ENCODE data around the gene TIGD2.
"Not testable (repeated sequence)": the region's sequence is repeated elsewhere in the genome, so short reads cannot be mapped to it uniquely, and the experiment has no call there.

TIGD2 gene

DNA sequence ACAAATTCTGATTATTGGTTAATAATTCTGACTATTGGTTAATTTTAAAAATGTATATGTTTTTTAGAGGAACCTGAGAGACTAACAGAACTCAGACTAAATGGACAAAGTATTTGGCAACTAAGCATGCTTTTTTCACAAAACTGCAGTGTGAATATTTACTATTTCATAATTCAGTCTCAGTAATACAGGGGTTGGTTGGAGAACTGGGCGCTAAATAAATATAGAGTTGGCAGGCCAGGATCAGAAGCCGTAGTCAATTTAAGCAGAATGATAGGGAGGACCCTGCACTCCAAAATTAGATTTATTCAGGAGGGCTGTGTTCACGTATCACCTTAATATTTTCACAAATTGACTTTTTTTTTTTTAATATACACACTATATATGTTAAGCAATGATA is 5.8 kb downstream of the TIGD2 start:
- DNase-seq: no peak

DNA sequence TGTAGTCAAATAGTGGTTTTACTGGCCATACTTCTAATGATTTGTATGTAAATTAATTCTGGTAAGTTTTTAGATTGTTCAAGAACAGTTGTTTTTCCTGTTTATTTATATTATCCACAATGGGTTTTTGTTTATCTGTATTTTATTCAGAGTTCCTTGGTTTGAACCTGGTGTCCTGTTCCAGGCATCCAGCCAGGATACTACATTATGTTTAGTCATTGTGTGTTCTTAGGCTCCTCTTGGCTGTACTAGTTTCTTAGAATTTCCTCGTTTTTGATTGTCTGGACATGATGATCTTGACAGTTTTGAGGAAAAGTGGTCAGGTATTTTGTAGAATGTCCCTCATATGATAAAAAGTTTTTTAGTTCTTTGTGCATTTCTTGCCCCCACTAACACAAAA is 7.8 kb downstream of the TIGD2 start:
- no peak for DNase-seq

DNA sequence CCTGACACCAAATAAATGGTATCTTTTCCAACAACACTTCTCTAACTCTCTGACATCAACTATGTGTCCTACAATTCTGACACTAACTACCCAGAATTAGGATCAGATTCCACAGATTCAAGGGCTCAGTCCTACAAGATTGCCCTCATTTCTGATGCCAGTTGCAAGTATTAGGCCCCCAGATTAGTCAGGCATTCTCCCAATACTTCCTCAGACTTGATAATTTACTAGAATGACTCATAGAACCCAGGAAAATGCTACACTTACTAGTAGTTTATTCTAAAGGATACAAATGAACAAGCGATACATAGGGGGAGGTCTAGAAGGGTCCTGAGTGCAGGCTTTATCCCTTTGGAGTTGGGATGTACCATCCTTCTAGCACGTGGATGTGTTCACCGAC is 8.5 kb downstream of the TIGD2 start:
- no peak for DNase-seq

DNA sequence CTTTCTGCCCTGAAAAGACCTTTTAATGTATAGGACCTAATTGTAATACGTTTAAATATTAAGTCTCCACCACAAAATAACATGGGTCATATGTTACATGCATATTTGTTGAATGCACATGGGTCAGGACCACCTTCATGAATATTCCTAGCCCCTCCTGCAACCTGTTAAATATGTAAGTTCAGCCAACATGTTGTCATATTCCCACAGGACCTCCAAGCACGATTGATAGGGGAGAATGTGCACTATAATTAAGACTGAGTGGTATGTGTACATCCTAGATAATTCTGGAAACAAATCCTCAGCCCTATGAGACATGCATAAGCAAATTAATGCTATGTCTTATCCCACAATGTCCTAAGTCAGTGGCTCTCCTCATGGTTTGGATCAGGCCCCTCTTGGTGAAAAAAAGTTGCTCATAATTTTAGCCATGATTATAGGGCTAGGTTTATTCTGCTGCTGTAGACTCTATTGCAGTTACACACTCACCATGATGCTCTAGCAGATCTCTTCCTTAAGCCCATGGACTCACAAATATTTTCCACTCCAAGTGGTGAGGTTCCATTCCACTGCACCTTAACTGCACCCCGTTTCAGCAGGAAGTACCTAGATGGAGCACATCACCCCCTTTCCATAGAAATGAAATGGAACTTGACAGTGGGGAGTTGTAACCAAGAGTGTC is 10.2 kb downstream of the TIGD2 start:
- no peak for DNase-seq

DNA sequence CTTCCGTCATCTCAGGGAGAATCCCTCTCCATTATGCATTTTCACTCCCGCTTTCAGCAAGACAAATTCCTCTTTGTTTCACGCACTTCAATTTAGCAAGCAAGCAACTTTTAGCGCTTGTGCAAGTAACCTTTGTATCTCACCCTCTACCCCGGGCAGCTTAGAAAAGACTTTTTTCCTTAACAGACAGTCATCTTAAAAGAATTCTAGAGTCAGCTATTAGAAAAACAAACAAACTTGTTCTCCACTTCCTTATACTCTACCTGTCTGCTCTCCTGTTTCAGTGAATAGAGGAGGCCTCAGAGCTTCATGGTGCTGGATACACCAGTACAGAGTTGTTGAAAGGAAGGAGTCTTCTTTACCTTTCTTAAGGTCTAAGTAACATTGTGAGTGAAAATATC is 12.1 kb downstream of the TIGD2 start:
- no peak for DNase-seq

DNA sequence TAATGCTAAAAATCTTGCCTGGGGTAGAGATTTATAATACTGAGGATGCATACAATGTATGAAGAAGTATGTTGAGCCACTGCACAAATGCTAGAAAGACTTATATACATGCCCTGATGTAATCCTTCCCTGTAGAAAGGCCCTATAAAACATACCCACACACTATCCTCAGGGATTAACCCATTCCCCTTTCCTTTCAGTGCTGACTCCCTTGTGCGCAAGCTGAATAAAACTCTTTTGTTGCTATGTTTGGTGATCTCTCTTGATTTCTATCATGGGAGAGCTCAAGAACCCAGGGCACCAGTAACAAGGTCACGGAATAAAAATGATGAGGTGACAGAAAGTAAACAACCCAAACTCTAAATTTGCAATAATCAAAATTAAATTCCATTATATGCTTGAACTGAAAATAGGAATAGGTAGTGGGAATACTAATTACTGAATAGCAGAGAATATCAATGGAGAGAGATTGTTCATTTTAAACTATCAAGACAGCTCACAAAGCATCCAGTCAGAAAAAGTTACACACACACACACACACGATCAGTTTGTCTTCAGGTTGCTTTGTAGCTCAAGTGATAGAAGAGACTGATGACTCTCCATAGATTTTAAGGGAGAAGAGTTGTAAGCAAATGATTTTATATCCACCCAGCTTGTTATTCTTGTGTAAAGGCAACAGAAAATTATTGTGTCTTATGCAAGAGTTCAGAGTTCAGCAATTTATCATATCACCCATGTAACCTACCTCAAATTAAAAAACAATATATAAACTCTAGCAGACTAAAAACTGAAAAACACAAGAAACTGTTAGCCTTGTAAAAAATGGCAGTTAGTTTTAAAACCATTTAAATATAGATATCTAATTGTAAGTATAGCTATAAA is 14.8 kb downstream of the TIGD2 start:
- DNase-seq: no peak

DNA sequence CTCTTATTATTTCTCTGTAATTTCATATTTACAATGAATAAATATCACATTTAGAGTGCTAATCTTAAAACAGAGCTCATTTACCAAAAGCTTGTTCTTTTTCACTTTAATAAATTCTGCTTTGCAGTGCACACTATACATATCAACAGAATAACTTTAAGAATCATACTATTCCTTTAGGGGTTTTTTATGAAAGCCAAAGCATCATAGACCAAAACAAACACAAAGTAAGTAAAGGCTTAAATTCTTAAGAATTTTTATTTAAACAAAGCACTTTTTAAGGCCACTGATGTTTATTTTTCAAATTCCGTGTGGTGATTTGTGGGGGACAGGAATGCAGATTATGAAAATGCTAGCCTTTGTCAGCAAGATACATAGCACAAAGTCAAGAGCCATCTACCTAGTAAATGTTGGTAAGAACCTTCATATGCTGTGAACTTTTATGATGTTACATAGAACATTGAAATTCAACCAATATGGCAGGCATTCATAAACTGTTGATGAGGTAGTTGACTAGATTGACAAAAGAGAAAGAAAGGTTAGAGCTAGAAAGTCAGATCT is 17.8 kb downstream of the TIGD2 start:
- no peak for DNase-seq

DNA sequence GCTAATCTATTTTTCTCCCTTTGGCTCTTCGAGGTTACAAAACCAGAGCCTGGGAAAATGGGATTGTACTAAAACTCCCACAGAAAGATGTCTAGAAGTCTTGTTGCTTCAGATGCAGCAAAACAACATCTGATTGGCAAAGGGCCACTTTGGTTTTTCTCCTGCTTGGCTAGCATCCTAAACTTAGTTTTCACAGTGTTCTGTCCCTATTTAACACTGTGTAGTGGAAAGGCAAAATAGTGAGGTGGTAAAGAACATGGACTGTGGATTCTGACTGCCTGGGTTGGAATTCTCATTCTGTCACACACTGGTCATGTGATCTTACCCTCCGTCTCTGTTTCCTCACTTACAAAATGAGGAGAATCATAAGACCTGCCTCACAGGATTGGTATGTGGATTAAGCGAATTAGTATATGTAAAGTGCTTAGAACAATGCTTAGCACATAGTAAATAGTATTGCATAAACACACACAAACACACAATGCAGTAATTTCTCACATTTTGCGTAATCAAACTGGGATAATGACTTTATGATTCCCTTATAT is 23.5 kb downstream of the TIGD2 start:
- no peak for DNase-seq

DNA sequence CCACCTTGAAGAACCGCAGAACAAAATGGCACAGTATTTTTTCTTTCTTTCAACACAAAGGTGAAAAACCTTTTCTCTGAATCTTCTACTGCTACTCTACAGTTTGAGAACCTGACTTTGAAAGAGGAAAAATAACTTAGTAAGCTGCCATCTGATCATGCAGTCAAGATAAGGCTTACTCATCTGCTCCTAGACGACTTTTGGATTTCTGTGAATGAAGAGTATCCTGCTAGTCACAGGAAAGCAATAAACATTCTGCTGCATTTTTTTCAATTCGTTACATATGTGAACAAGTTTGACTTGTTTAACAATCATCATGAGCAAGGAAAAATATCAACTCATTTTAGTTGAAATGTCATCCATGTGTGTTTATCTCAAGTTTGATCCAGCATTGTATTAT is 25.2 kb downstream of the TIGD2 start:
- DNase-seq: no peak

DNA sequence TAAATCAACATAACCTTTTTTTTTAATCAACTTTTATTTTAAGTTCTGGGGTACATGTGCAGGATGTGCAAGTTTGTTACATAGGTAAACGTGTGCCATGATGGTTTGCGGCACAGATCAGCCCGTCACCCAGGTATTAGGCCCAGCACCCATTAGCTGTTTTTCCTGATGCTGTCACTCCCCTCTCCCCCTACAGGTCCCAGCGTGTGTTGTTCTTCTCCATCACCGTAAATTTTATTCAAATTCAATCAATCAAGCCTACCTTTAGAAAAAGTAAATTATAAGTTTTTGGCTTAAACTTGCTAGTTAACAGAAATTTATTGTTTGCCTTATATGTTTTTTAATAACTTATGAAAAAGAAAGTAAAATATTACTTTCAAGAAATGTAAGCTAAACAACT is 25.9 kb downstream of the TIGD2 start:
- DNase-seq: no peak

DNA sequence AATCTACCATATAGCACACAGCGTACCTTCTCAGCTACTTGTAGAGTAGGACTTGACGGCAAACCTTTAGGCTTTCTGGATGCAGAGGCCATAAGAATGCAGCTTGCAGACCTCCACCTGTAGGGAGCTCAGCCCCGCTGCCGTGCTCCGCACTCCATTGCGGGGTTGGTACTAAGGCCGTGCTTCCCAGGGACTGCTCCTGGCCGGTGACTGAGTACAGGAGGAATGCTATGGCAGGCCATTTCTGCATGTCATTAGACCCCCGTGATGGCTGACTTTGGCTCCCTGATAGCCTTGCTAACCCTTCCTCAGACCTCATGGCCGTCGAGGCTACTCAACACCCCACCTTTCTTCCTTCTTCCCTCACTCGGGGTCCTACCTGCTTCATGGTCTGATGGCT is 26.4 kb downstream of the TIGD2 start:
- no peak for DNase-seq

DNA sequence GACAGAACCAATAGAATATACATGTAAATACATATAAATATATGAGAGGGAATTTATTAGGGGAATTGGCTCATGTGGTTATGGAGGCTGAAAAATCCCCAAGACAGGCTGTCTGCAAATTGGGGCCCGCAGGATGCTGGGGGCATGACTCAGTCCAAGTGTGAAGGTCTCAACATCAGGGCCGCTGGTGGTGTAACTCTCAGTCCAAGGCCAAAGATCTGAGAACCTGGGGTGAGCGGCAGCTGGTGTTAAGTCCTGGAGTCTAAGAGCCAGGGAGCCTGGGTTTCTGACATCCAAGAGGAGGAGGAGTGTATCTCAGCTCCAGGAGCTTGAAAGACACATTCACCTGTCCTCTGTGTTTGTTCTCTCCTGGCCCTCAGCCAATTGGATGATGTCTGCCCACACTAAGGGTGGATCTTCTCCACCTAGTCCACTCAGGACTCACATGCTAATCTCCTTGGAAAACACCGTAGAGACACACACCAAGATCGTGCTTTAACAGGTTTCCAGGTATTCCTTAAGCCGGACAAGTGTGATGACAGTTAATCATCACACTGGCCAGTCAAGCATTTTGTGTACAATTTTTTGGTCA is 28.9 kb downstream of the TIGD2 start:
- no peak for DNase-seq

DNA sequence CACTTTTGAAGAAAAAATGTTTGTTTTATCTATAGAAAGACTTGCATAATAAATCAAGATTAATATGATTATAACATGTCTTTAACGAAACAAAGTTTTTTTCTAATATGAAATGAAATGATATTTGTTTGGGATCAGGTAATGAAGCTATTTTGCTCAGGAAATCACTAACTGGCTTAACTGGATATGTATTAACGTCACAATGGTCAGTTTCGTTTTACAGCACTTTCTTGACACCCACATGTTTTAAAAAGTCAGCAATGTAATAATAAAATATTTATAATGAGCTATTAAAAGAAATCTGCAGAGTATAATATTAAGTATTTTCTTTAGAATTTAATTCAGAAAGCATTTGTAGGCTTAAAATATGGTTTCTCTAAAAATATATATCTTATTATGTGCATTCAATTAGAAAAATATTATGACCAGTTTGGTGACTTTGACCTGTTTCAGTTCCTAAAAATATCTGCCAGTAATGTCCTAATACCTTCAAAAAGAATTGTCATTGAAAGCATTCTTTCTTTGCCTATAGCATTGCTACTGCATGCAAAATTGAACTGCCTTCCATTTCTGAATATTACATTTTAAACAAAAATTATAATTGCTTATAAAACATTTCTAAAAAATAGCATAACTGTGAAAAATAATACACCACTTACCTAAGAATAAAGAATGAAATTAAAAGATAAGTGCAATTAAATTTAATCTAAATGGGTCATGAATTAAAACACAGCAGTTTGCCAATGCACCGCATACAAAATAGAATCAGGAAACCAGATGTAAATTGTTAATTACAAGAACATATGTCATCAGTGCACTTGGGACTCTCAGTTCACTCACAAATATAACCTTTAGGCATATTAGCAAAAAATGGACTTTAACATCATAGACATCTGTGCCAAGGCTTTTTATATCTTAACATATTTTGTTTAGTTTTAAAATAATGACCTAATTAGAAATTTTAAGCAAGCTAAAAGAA is 31.6 kb downstream of the TIGD2 start:
- DNase-seq: no peak

DNA sequence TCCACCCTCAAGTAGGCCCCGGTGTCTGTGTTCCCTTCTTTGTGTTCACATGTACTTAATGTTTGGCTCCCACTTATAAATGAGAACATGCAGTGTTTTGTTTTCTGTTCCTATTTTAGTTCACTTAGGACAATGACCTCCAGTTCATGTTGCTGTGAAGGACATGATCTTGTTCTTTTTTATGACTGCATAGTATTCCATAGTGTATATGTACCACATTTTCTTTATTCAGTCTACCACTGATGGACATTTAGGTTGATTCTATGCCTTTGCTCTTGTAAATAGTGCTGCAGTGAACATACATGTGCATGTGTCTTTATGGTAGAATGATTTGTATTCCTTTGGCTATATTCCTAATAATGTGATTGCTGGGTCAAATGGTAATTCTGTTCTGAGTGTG is 33.3 kb downstream of the TIGD2 start:
- not testable (repeated sequence) for DNase-seq

DNA sequence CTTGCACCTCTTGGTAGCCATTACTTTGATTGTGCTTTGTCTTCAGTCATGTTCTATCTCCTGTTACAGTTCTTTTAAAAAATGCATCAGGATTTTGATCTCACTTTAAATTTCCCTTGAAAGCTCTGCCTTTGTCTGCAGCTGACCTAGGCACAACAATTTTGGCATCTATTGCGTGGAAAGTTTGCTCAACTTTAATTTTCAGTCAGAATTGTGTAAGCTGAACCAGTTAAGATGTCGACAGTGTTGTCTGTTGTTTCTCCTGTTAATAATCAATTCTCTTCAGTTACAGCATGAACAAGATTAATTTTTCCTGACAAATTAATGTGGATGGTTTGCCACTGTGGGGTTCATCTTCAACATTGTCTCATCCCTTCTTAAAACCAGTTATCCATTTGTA is 34.9 kb downstream of the TIGD2 start:
- no peak for DNase-seq

DNA sequence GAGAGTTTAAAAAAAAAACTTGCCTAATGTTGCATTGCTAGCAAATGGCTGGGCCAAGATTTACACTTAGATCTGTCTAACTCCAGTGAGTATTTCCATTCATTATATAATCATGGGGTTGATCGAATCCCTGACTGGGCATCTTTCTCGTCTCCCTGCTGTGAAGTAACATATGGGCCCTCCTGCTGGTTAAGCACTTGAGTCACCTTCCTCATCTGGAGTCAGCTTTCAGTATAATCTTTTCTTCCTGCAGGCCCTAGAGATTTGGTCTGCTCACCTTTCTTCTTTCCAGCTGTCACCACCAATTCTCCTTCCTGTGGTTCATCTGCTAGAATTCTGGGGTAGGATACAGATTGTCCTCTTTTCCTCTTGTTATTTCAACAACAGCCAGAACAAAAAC is 41.6 kb downstream of the TIGD2 start:
- no peak for DNase-seq

DNA sequence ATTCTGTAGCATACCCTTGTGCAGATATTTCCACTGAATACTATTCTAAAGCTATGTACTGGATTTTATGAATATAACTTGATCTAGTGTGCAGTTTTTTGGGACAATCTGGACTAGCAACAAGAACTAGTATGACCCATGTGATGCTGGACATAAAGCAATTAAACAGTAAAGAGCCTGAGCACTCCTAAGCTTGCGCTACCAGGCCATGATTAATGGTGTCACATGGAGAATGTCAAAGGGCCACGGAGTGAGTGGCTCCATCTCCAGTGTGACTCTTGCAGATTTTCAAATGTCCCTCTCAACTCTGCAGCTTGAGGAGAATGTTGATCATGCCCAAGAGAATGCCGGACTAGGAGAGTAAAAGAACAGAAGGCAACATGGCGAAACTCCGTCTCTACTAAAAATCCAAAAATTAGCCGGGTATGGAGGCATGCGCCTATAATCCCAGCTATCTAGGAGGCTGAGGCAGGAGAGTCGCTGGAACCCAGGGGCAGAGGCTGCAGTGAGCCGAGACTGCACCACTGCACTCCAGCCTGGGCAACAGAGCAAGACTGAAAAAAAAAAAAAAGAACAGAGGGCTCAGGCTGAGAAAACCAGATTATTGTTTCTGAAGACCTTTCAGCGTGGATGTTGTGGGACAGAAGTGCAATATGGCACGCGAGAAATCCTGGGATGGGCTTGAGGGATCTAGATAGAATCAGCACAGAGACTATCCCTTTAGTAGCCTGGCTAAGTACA is 45.0 kb downstream of the TIGD2 start:
- DNase-seq: no peak

DNA sequence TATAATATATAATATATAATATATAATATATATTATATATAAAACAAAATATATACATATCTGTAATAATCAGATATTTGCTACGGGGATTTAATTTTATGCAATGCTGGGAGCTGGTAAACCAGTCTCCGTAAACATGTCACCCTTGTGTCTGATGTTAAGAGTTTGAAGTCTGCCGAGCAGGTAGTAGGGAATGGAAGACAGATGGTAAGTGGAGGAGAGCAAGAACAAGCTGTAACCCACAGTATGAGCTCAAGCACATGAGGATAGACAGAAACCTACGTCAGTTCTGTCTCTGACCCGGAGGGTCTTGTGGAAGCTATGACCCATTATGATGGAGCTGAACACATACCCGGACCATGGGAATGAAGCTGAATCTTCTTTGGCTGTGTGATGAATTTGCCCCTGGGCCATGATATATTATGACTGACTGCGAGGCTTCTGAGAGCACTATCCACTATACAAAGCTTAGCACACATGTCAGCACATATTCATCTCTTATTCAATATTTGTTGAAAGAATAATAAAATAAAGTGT is 46.2 kb downstream of the TIGD2 start:
- no peak for DNase-seq

DNA sequence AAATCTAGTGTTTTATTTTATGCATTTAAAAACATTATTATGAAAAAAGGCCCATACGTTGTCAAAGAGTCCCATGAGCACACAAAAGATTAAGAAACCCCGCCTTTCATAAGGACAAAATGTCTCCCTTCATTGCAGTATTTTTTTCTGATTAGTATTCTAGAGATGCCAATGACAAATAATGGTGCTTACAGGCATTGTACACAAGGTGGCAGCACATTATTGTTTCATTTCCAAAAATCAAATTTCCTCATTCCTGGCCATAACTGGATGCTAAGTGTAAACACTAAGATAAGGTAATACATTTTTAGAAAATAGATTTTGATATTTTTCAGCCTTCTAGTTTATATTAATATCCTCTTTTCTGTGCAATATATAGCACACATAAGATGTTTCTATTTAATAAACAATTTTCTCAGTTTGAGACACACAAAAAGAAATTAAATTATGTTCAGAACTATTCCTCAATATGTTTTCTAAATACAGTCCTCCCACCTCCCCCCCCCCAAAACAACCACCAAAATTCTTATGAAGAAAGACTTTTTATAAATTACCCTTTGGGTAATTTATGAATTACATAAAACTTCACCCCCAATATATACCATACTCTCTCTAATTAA is 47.7 kb downstream of the TIGD2 start:
- no peak for DNase-seq

DNA sequence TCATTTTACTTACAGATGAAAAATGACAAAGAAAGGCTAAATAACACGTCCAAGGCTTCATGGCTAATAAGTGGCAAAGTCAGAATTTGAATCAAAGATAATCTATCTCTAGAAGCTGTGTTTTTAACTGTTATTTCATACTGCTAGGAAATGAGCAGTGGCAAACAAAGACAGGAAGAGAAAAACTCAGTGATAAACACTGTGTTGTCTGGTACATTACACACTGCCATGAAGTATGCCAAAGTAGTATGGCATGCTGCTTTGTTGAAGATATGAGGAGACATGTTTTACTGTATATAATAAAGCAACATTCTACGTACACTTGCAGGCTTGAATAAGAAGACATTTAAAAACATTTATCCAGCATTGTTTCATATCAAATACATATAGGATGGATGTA is 49.5 kb downstream of the TIGD2 start:
- DNase-seq: no peak
